ENCODE measurements around the gene ABCA13. TPM values are rescaled to one million over a fixed set of nuclear protein-coding genes. Genes with fewer than 3 reads are reported as not detected.

ABCA13 gene
- total RNA-seq (2013) = 0.35 TPM
- polyA plus RNA-seq = under 1 TPM; 0.10 to 0.41 (median 0.37) TPM
- 0.28 and 0.96 TPM in 2 replicates for polyA minus RNA-seq
- 1.6 to 15.1 (median 6.5) reads per million in 11 experiments for total RNA-seq

DNA sequence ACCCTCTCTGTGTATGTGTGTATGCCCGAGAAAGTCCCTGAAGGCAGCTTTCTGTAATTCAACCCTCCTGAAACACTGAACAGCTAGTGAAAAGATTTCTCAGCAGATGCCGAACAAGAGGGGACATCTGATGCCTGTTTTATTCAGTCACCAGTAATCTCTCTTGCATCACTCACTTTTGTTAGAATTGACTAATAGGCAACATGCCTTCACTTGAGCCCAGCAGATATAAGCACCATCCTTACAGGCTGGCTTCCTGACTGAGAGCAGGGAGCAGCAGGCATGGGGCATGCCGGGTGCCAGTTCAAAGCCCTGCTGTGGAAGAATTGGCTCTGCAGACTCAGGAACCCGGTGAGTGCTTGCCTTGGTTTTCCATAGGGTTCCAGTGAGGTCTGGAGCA, at the start of gene ABCA13:
Gene ABCA13 (plus strand): TSS at position 257 of the 400 bp plus-strand sequence. CDS start 26 bp downstream, at position 283.
- intact Hi-C loops (cut with micrococcal nuclease) = no loop called here
- Histone ChIP-seq H3K4me1 (ENCODE audit: control insufficient read depth in 1 of 2, insufficient read depth in 2 of 2, low read length in 2 of 2) (peaks cover 4 to 12% of the 10 kb centered on the region in 2 donors), H3K79me2 (ENCODE audit: insufficient read depth, low read length) (no peaks in the 10 kb centered on the region), H3K36me3 (replicated peaks in 1 of 2; ENCODE audit: control insufficient read depth in 1 of 2, insufficient read depth in 2 of 2, low read length in 2 of 2) (no peaks in the 10 kb centered on the region), H3K9ac (ENCODE audit: insufficient read depth, low read length, poor library complexity, severe bottlenecking) (no peak within 1 kb of the TSS), H3K4me3 (replicated peaks in 1 of 3; ENCODE audit: low read depth in 2 of 3, low read length in 3 of 3) (no peak within 1 kb of the TSS), H2AFZ (ENCODE audit: insufficient read depth, low read depth, low read length, poor library complexity, severe bottlenecking) (peak within 1 kb of the TSS; percentile 41), H3K27me3 (ENCODE audit: control insufficient read depth in 2 of 2, insufficient read depth in 2 of 2, low read length in 2 of 2) (no peaks in the 10 kb centered on the region), H3K9me3 (replicated peaks in 1 of 2; ENCODE audit: control insufficient read depth in 1 of 2, insufficient read depth in 1 of 2, low read length in 2 of 2) (no peaks in the 10 kb centered on the region), H4K20me1 (ENCODE audit: insufficient read depth, low read length) (no peaks in the 10 kb centered on the region), H3K4me2 (replicated peaks; ENCODE audit: extremely low read depth, low read length, poor library complexity, severe bottlenecking) (no peak within 1 kb of the TSS), H3K27ac (ENCODE audit: low read depth in 1 of 2, low read length in 2 of 2) (no peak within 1 kb of the TSS)
- no peak for DNase-seq
- peaks cover 0 to 4% (median 2%) of the 10 kb centered on the region in 7 donors for H3K9me3 Mint-ChIP-seq
- H3K27ac Mint-ChIP-seq = peak within 1 kb of the TSS in 1 of 7 donors; percentile 44
- 32% methylated on average over 3 of the region's 4 CpGs for WGBS (ENCODE audit: insufficient coverage)
- TF ChIP-seq, protein P1, sequence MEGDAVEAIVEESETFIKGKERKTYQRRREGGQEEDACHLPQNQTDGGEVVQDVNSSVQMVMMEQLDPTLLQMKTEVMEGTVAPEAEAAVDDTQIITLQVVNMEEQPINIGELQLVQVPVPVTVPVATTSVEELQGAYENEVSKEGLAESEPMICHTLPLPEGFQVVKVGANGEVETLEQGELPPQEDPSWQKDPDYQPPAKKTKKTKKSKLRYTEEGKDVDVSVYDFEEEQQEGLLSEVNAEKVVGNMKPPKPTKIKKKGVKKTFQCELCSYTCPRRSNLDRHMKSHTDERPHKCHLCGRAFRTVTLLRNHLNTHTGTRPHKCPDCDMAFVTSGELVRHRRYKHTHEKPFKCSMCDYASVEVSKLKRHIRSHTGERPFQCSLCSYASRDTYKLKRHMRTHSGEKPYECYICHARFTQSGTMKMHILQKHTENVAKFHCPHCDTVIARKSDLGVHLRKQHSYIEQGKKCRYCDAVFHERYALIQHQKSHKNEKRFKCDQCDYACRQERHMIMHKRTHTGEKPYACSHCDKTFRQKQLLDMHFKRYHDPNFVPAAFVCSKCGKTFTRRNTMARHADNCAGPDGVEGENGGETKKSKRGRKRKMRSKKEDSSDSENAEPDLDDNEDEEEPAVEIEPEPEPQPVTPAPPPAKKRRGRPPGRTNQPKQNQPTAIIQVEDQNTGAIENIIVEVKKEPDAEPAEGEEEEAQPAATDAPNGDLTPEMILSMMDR (IDR thresholded peaks at IDR 0.05) = no peak
- H3K4me3 Mint-ChIP-seq = no peak within 1 kb of the TSS
- peaks cover 19% of the 10 kb centered on the region for H3K4me1 Mint-ChIP-seq
- no peaks in the 10 kb centered on the region for H3K36me3 Mint-ChIP-seq
- no peaks in the 10 kb centered on the region for H3K27me3 Mint-ChIP-seq (ENCODE audit: low read depth in 3 of 3)

DNA sequence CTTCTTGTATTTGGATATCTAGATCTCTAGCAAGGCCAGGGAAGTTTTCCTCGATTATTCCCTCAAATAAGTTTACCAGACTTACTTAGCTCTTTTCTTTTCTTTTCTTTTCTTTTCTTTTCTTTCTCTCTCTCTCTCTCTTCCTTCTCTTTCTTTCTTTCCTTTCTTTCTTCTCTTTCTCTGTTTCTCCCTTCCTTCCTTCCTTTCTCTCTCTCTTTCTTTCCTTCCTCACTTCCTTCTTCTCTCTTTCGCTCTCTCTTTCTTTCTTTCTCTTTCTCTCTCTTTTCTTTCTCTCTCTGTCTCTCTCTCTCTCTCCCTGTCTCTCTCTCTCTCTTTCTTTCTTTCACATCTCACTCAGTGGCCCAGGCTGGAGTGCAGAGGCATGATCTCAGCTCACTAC, 45.2 kb upstream of the ABCA13 start:
- Histone ChIP-seq H3K4me2 (replicated peaks; ENCODE audit: extremely low read depth, low read length, poor library complexity, severe bottlenecking) (no peak overlapping the region), H2AFZ (ENCODE audit: insufficient read depth, low read depth, low read length, poor library complexity, severe bottlenecking) (no peak overlapping the region), H4K20me1 (ENCODE audit: insufficient read depth, low read length) (no peaks in the 10 kb centered on the region), H3K36me3 (replicated peaks in 1 of 2; ENCODE audit: control insufficient read depth in 1 of 2, insufficient read depth in 2 of 2, low read length in 2 of 2) (no peaks in the 10 kb centered on the region), H3K79me2 (ENCODE audit: insufficient read depth, low read length) (no peaks in the 10 kb centered on the region), H3K9ac (ENCODE audit: insufficient read depth, low read length, poor library complexity, severe bottlenecking) (no peak overlapping the region), H3K4me1 (ENCODE audit: control insufficient read depth in 1 of 2, insufficient read depth in 2 of 2, low read length in 2 of 2) (no peaks in the 10 kb centered on the region), H3K4me3 (replicated peaks in 1 of 3; ENCODE audit: low read depth in 2 of 3, low read length in 3 of 3) (no peak overlapping the region), H3K9me3 (replicated peaks in 1 of 2; ENCODE audit: control insufficient read depth in 1 of 2, insufficient read depth in 1 of 2, low read length in 2 of 2) (peaks cover 0 to 3% of the 10 kb centered on the region in 2 donors), H3K27me3 (ENCODE audit: control insufficient read depth in 2 of 2, insufficient read depth in 2 of 2, low read length in 2 of 2) (no peaks in the 10 kb centered on the region), H3K27ac (ENCODE audit: low read depth in 1 of 2, low read length in 2 of 2) (no peak overlapping the region)
- DNase-seq = no peak
- Mint-ChIP-seq H3K36me3 (no peaks in the 10 kb centered on the region), H3K9me3 (peaks cover 5 to 15% (median 7%) of the 10 kb centered on the region in 7 donors), H3K4me1 (no peaks in the 10 kb centered on the region), H3K4me3 (no peak overlapping the region), H3K27ac (no peak overlapping the region), H3K27me3 (ENCODE audit: low read depth in 3 of 3) (no peaks in the 10 kb centered on the region)
- TF ChIP-seq, protein P1 (IDR thresholded peaks at IDR 0.05) = no peak
- no CpG with 5 or more reads among the region's 2 CpGs for WGBS (ENCODE audit: insufficient coverage)
- intact Hi-C loops (cut with micrococcal nuclease) = no loop called here
